OCI-LY1 (cell line): ENCODE measurements around the gene MEI1.

ENCODE experiments used
- CTCF ChIP-seq: fragments of 200-600 bp; sonication (generic), shearing (Covaris generic); IDR thresholded peaks from 2 replicates; pipeline ENCODE4 v1.5.1; 2017; ENCODE audit warnings: mild to moderate bottlenecking, antibody characterized with exemption, low read length, moderate library complexity, mixed read lengths
- EZH2 ChIP-seq: fragments of 200-600 bp; sonication (generic), shearing (Covaris generic); IDR thresholded peaks from 2 replicates; pipeline ENCODE4 v1.8.0; 2017; ENCODE audit warnings: borderline replicate concordance, mixed run types, mild to moderate bottlenecking, antibody characterized with exemption, low read length, moderate library complexity, mixed read lengths

- TF ChIP-seq CTCF (no peak), EZH2 (no peak)
Observed at GRCh38 chr22:41772645-41773044, 73.3 kb downstream of the MEI1 start.
